Measurements from ENCODE around the gene LOXHD1. TPM values are rescaled to one million over a fixed set of nuclear protein-coding genes. Genes with fewer than 3 reads are reported as not detected.
A peak's percentile ranks its signal among the peaks of the same experiment; 100 is the strongest.

LOXHD1 gene
- total RNA-seq, 1 experiment from 2014 or later: 0.03 TPM

DNA sequence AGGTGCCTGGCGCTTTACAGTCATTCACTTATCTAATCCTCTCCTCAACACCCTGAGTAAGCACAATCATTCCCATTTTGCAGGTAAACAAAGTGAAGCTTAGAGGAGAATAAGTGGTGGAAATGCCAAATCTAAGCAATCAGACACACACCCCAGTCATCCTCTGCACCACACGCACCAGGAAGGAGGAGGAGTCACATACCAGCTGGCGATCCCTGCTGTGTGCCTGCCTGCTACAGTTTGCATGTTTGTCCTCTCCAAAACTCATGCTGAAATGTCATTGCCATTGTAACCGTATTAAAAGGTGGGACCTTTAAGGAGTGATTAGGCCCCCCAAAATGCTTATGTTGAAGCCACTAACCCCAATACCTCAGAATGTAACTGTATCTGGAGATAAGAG is 93.7 kb downstream of the LOXHD1 start:
- peak; percentile 76 for DNase-seq
- no peaks in the 10 kb centered on the region for H3K27me3 ChIP-seq (ENCODE audit: control insufficient read depth, insufficient read depth, low read length)
- no peaks in the 10 kb centered on the region for H3K36me3 ChIP-seq (replicated peaks; ENCODE audit: control insufficient read depth, insufficient read depth, low read length)
- H3K4me3 ChIP-seq (ENCODE audit: insufficient read depth, low read depth, low read length): no peak overlapping the region

DNA sequence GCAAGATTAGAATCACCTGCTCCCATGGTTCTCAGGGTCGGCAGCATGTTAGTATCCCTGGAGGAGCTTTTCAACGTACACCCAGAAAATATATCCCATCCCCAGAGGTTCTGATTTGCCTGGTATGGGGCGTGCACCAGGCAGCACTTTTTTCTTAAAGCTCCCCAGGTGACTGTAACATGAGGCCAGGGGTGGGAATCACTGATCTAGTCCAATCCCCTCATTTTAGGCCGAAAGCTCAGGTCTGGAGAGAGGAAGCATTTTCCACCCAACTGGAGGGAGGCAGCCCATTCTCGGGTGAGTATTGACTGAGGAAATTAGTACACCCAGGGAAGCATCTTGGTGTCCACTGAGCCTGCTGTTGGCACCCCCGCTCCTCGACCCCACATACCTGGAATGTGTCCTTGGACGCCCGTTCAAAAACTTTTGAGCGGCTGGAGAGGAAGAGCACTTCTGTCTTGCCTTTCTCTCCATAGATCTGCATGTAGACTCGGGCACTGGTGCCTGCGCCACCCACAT is 94.3 kb downstream of the LOXHD1 start:
- no peaks in the 10 kb centered on the region for H3K36me3 ChIP-seq (replicated peaks; ENCODE audit: control insufficient read depth, insufficient read depth, low read length)
- no peak overlapping the region for H3K4me3 ChIP-seq (ENCODE audit: insufficient read depth, low read depth, low read length)
- peak; percentile 53 for DNase-seq
- no peaks in the 10 kb centered on the region for H3K27me3 ChIP-seq (ENCODE audit: control insufficient read depth, insufficient read depth, low read length)

DNA sequence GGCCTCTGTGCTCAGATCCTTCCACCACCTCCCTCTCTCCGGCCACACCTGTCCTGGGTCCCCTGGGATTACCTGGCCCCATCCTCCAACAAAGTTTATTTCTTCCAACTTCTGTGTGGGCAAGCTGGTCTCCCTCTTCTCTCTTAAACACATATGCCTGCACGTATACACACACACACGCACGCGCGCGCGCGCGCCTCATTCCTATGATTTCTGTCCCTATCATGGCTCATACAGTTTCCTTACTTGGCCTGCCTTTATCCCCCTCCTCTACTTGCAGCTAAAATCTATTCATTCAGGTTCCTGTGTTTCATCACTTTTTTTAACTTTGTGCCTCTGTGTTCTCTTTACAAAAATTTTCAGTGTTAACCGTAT is 96.4 kb downstream of the LOXHD1 start:
- Histone ChIP-seq H3K4me3 (ENCODE audit: insufficient read depth, low read depth, low read length) (no peak overlapping the region), H3K27me3 (ENCODE audit: control insufficient read depth, insufficient read depth, low read length) (no peaks in the 10 kb centered on the region), H3K36me3 (replicated peaks; ENCODE audit: control insufficient read depth, insufficient read depth, low read length) (no peaks in the 10 kb centered on the region)
- DNase-seq: no peak

DNA sequence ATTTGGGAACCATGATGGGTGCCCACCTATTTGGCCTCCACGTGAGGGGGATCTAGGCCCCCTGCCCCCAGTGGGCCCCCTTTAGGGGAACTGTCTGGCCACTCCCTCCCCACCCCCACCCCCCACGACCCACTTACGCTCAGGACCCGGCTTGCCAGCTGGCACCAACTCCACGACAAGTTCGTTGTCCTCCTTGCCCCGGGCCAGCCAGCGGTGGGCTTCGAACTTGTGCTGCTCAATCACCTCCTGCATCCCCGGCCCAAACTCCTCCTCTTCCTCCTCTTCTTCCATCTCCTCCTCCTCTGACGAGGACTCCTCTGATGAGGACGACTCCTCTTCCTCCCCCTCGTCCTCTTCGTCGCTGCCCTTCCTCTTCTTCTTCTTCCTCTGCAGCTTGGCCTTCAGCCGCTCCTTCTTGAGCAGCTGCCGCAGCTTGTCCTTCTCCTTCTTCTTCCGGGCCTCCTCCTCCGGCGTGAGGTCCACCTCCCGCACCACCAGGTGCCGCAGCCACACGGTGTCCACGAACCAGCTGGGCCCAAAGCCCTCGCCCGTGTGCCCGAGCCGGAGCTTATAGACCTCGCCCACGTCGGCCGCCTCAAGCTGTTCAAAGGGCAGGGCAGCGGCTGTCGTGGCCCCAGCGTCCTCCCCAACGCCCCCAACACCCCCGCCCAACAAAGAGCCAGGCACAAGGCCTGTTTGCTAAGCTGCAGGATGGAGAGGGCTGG is 96.9 kb downstream of the LOXHD1 start:
- no peak for DNase-seq
- no peak overlapping the region for H3K4me3 ChIP-seq (ENCODE audit: insufficient read depth, low read depth, low read length)
- H3K36me3 ChIP-seq (replicated peaks; ENCODE audit: control insufficient read depth, insufficient read depth, low read length): no peaks in the 10 kb centered on the region
- H3K27me3 ChIP-seq (ENCODE audit: control insufficient read depth, insufficient read depth, low read length): no peaks in the 10 kb centered on the region

DNA sequence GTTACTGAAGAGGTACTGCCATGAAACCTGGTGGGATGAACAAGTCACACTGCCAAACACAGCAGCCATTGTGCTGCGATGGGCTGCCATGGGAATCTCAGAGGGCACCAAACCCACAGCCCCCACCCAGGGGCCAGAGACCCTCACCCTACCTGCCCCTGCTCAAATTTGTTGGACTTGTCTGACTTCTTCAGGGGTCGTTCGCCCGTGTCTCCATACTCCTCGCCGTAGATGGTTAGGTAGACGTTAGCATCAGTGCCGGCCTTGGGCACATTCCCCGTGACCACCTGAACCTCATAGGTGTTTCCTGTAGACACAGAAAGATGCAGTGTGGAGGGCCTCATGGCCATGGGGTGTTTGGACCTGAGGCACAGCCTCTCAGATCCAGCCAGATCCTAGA is 97.7 kb downstream of the LOXHD1 start:
- DNase-seq: no peak
- no peak overlapping the region for H3K4me3 ChIP-seq (ENCODE audit: insufficient read depth, low read depth, low read length)
- H3K27me3 ChIP-seq (ENCODE audit: control insufficient read depth, insufficient read depth, low read length): no peaks in the 10 kb centered on the region
- no peaks in the 10 kb centered on the region for H3K36me3 ChIP-seq (replicated peaks; ENCODE audit: control insufficient read depth, insufficient read depth, low read length)

DNA sequence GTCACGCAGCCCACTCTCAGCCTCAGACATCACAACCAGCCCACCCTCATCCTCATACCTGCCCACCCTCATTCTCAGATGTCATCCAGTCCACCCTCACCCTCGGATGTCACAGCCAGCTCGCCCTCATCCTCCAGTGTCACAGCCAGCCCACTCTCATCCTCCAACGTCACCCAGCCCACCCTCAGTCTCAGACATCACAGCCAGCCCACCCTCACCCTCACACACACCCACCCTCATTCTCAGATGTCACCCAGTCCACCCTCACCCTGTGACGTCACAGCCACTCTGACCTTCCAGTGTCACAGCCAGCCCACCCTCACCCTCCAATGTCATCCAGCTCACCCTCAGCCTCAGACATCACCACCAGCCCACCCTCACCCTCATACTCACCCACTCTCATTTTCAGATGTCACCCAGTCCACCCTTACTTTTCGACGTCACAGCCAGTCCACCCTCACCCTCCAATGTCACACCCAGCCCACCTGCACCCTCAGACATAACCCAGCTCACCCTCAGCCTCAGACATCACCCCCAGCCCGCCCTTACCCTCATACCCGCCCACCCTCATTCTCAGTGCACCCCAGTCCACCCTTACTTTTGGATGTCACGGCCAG is 100.3 kb downstream of the LOXHD1 start:
- Histone ChIP-seq H3K36me3 (replicated peaks; ENCODE audit: control insufficient read depth, insufficient read depth, low read length) (no peaks in the 10 kb centered on the region), H3K4me3 (ENCODE audit: insufficient read depth, low read depth, low read length) (no peak overlapping the region), H3K27me3 (ENCODE audit: control insufficient read depth, insufficient read depth, low read length) (no peaks in the 10 kb centered on the region)
- no peak for DNase-seq

DNA sequence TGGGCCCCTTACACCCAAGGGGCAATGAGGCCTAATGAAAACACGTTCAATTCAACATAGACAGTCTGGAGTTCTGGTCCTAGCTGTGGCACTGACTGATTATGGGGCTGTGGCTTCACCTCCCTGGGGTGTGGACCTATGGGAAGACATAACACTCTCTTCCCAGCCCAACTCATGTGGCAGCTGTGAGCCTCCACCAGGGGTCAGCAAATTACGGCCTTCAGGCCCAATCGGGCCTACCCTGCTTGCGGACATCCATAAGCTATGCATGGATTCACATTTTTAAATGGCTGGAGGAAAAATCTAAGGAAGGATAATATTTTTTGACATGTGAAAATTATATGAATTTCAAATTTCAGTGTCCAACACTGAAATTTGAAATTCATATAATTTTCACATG is 101.3 kb downstream of the LOXHD1 start:
- Histone ChIP-seq H3K4me3 (ENCODE audit: insufficient read depth, low read depth, low read length) (no peak overlapping the region), H3K36me3 (replicated peaks; ENCODE audit: control insufficient read depth, insufficient read depth, low read length) (no peaks in the 10 kb centered on the region), H3K27me3 (ENCODE audit: control insufficient read depth, insufficient read depth, low read length) (no peaks in the 10 kb centered on the region)
- DNase-seq: peak; percentile 88

DNA sequence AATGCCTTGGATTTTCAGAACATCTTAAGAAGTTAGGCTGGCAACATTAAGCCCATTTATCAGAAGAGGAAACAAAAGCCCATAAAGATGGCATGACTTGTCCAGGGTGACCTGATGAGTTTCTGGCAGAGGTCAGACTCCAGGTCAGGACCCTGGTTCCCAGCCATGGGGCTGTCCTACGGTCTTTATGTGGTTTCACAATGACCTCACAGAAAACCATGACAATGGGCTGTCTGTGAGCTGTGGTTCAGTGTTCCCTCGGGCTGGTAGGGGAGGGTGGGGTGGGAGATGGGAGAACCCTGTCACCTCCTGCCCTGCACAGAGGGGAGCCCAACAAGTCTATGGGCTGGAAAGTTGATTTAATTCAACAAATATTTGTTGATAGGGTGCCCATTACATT is 101.8 kb downstream of the LOXHD1 start:
- H3K36me3 ChIP-seq (replicated peaks; ENCODE audit: control insufficient read depth, insufficient read depth, low read length): no peaks in the 10 kb centered on the region
- no peak overlapping the region for H3K4me3 ChIP-seq (ENCODE audit: insufficient read depth, low read depth, low read length)
- H3K27me3 ChIP-seq (ENCODE audit: control insufficient read depth, insufficient read depth, low read length): no peaks in the 10 kb centered on the region
- DNase-seq: no peak

DNA sequence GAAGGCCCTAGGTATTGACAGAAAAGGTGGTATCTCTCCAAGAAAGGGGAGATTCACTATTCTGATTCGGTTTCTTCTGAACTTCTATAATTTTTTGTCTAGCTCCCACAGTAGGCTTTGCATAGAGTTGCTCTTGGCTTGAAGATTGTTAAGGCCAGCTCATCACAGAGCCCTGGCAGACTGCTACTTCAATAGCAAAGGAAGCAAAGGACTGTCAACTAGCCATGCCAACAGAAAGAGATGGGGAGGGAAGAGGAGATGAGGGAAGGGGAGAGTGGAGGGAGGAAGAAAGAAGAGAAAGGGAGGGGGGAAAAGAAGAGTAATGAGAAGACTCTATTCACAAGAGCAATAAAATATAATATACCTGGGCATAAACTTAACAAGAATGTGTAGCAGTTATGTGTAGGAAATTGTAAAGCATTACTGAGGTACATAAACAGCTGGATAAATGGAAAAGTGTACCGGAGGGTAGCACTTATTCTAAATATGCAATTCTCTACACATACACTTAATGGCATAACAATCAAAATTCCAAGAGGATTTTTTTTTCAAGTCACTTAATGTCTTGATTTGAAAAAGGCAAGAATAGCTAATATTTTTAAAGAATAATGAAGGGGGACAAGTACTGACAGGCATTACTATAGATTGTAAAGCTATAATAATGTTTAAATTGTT is 102.5 kb downstream of the LOXHD1 start:
- H3K27me3 ChIP-seq (ENCODE audit: control insufficient read depth, insufficient read depth, low read length): no peaks in the 10 kb centered on the region
- no peak overlapping the region for H3K4me3 ChIP-seq (ENCODE audit: insufficient read depth, low read depth, low read length)
- H3K36me3 ChIP-seq (replicated peaks; ENCODE audit: control insufficient read depth, insufficient read depth, low read length): no peaks in the 10 kb centered on the region
- DNase-seq: no peak

DNA sequence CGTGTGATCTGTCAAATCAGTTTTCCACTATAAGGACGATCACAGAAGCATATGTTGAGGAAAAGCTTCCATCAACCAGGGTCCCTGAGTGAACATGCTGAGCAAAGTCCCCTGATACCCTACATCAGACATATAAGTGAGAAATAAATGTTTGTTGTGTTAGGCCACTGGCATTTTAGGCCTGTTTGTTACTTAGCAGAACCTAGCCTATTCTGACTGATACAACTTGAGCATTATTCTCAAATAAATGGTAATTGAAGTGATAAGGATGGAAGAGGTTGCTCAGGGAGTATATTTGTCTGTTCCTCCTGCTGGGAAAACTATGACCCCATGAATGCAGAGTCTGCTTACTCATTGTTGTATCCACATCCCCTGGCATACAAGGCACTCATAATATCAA is 106.4 kb downstream of the LOXHD1 start:
- no peaks in the 10 kb centered on the region for H3K36me3 ChIP-seq (replicated peaks; ENCODE audit: control insufficient read depth, insufficient read depth, low read length)
- no peak overlapping the region for H3K4me3 ChIP-seq (ENCODE audit: insufficient read depth, low read depth, low read length)
- DNase-seq: no peak
- H3K27me3 ChIP-seq (ENCODE audit: control insufficient read depth, insufficient read depth, low read length): no peaks in the 10 kb centered on the region

DNA sequence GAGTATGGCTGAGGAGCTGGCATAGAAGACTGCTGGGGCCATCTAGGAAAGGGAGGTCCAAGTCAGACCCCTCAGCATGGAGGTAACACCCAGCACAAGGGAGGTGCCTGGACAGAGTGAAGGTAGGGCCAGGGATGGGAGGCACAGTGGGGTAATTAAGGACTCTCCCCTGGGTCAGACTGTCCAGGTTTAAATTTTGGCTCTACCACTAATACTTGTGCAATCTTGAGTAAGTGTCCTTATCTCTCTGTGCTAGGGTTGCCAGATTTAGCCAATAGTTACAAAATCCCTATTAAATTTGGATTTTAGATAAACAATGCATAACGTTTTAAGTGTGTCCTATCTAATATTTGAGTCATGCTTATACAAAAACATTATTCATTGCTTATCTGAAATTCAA is 109.5 kb downstream of the LOXHD1 start:
- no peaks in the 10 kb centered on the region for H3K36me3 ChIP-seq (replicated peaks; ENCODE audit: control insufficient read depth, insufficient read depth, low read length)
- H3K4me3 ChIP-seq (ENCODE audit: insufficient read depth, low read depth, low read length): no peak overlapping the region
- H3K27me3 ChIP-seq (ENCODE audit: control insufficient read depth, insufficient read depth, low read length): no peaks in the 10 kb centered on the region
- DNase-seq: no peak

DNA sequence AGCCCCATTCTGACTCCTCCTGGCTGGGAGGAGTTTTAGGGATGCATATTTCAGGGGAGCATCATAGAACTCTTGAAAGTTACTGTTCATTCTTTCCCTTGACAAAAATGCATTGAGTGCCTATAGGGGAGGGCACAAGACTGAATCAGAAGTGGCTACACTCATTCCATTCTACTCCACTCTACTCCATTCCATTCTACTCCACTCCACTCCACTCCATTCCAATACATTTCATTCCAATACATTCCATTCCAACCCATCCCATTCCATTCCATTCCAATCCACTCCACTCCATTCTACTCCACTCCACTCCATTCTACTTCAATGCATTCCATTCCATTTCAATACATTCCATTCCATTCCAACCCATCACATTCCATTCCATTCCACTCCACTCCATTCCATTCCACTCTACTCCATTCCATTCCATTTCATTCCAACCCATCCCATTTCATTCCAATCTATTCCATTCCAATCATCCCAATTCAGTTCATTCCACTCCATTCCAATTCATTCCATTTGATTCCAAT is 110.8 kb downstream of the LOXHD1 start:
- Histone ChIP-seq H3K36me3 (replicated peaks; ENCODE audit: control insufficient read depth, insufficient read depth, low read length) (no peaks in the 10 kb centered on the region), H3K27me3 (ENCODE audit: control insufficient read depth, insufficient read depth, low read length) (no peaks in the 10 kb centered on the region), H3K4me3 (ENCODE audit: insufficient read depth, low read depth, low read length) (no peak overlapping the region)
- no peak for DNase-seq

DNA sequence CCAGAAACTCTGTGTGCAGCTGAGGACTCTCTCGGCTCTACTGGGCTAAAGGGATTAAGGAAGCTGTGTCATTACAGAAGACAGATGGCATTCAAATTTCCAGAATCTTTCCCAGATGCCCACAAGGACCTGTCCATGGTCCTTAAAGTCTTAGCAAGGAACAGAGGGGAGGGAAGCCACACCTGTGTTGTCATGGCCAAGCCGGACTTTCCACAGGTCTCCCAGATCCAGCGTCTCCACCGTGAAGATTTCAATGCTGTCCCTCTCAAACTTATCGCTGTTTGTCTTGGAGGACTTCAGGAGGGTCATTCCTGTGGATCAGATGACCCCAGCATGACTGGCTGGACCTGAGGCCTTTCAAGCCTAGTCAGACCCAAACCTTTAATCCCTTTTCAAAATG is 114.5 kb downstream of the LOXHD1 start:
- peak; percentile 56 for DNase-seq

DNA sequence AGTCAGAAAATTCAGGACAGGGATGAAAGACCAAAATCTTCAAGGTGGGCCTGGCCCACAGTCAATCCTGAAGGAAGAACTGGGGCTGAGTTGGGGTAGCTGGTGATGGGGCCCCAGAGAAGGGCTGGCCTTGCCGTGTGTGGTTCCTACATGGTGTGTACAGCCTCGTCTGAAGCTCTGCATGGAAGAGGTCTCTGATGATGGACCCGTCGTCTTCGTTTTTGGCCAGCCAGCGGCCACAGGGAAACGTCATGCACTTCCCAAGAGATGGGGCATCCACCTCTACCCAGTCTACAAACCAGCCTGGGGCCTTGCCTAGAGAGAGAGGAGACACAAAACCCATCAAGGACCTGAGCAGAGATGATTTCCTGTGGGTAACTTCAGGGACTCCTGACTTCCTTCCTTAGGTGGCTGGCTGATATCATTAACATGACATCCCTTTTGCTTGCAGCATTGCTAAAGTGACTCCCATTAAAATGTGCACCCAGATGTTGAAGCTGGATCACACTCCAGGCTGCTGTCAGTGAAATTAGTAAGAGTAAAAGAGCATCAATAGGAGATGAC is 115.3 kb downstream of the LOXHD1 start:
- no peaks in the 10 kb centered on the region for H3K27me3 ChIP-seq (ENCODE audit: control insufficient read depth, insufficient read depth, low read length)
- no peak for DNase-seq
- no peak overlapping the region for H3K4me3 ChIP-seq (ENCODE audit: insufficient read depth, low read depth, low read length)
- H3K36me3 ChIP-seq (replicated peaks; ENCODE audit: control insufficient read depth, insufficient read depth, low read length): no peaks in the 10 kb centered on the region

More for the DNA sequence above, 114.5 kb downstream of the LOXHD1 start:
- Histone ChIP-seq H3K27me3 (ENCODE audit: control insufficient read depth, insufficient read depth, low read length) (no peaks in the 10 kb centered on the region), H3K4me3 (ENCODE audit: insufficient read depth, low read depth, low read length) (no peak overlapping the region), H3K36me3 (replicated peaks; ENCODE audit: control insufficient read depth, insufficient read depth, low read length) (no peaks in the 10 kb centered on the region)
